Smooth muscle cell of the coronary artery (primary cell): ENCODE measurements around the gene TNFAIP2. TPM values are rescaled to one million over a fixed set of nuclear protein-coding genes. Genes with fewer than 3 reads are reported as not detected.

ENCODE experiments used
- total RNA-seq: library from RNA; depleted of rRNA; stranded (reverse); fragments of >200 nt; gene quantifications from 2 replicates; pipeline ENCODE4 v1.2.3, GENCODE V29; 2014; ENCODE audit warnings: low replicate concordance

TNFAIP2 gene, protein sequence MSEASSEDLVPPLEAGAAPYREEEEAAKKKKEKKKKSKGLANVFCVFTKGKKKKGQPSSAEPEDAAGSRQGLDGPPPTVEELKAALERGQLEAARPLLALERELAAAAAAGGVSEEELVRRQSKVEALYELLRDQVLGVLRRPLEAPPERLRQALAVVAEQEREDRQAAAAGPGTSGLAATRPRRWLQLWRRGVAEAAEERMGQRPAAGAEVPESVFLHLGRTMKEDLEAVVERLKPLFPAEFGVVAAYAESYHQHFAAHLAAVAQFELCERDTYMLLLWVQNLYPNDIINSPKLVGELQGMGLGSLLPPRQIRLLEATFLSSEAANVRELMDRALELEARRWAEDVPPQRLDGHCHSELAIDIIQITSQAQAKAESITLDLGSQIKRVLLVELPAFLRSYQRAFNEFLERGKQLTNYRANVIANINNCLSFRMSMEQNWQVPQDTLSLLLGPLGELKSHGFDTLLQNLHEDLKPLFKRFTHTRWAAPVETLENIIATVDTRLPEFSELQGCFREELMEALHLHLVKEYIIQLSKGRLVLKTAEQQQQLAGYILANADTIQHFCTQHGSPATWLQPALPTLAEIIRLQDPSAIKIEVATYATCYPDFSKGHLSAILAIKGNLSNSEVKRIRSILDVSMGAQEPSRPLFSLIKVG
- total RNA-seq = 21.9 and 46.6 TPM in 2 replicates

GRCh38 chr14:103122947-103123633 lies at the start of gene TNFAIP2:
Gene TNFAIP2, plus strand, starts transcription at chr14:103123461. Its CDS starts 2,997 bp downstream, at chr14:103126458.

GRCh38 chr14:103084021-103084919 lies 39.0 kb upstream of the TNFAIP2 start, which contains the start of gene LBHD2:
Gene LBHD2, plus strand, starts transcription at chr14:103084210. Its CDS starts 1,803 bp downstream, at chr14:103086013.

GRCh38 chr14:103094406-103095209 lies 28.7 kb upstream of the TNFAIP2 start, which contains the start of gene EXOC3L4:
Gene EXOC3L4, plus strand, starts transcription at chr14:103094725. Its CDS starts 5,495 bp downstream, at chr14:103100220.

Other genes with a start within 250 kb of the TNFAIP2 start
- 0.23 TPM in 1 of 2 replicates, not detected in the other for gene AMN, start 200.8 kb upstream of the TNFAIP2 start, total RNA-seq
- 60.6 and 77.9 TPM in 2 replicates for gene CDC42BPB, start 65.9 kb upstream of the TNFAIP2 start, total RNA-seq
- gene LBHD2, start 39.3 kb upstream of the TNFAIP2 start, total RNA-seq = not detected in 2 replicates
- gene EXOC3L4, start 28.7 kb upstream of the TNFAIP2 start, total RNA-seq = 0.35 TPM in 1 of 2 replicates, not detected in the other
- gene EIF5, start 210.8 kb downstream of the TNFAIP2 start, total RNA-seq = 114 and 401 TPM in 2 replicates